Neural progenitor cell (in vitro differentiated cells): ENCODE data around the gene GNL3.

Experiments
- EZH2 ChIP-seq: fragments of 200-600 bp; sonication (generic); IDR thresholded peaks from 2 replicates; pipeline ENCODE4 v1.6.1; 2017; ENCODE audit warnings: antibody characterized with exemption, mild to moderate bottlenecking, moderate library complexity
- EZH2phosphoT487 ChIP-seq: fragments of 200-600 bp; sonication (generic); IDR thresholded peaks from 2 replicates; pipeline ENCODE4 v1.6.1; 2017; ENCODE audit warnings: antibody characterized with exemption
- TF ChIP-seq, protein P1 (sequence below): fragments of 200-600 bp; sonication (generic); IDR thresholded peaks from 2 replicates; pipeline ENCODE4 v1.5.1; 2017; ENCODE audit warnings: antibody characterized with exemption, mild to moderate bottlenecking

DNA sequence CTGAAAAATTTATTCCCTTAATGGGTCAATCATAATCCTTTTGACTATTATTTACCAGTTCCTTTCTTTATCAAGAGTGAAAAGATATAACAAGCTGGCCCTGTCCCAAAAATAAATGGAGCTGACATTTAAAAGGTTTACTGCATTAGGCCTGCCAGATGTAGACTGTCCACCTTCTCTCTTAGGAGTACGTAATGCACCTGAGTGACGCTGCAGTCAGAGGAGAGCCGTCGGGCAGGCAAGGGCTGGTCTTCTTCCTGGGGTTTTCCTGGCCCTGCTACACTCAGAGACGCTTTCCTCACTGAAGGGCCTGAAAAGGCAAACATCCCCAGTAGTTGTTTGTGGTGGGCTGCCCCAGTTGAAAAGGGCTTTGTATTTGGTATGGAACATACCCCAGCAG, 57.3 kb downstream of the GNL3 start:
- TF ChIP-seq, protein P1, sequence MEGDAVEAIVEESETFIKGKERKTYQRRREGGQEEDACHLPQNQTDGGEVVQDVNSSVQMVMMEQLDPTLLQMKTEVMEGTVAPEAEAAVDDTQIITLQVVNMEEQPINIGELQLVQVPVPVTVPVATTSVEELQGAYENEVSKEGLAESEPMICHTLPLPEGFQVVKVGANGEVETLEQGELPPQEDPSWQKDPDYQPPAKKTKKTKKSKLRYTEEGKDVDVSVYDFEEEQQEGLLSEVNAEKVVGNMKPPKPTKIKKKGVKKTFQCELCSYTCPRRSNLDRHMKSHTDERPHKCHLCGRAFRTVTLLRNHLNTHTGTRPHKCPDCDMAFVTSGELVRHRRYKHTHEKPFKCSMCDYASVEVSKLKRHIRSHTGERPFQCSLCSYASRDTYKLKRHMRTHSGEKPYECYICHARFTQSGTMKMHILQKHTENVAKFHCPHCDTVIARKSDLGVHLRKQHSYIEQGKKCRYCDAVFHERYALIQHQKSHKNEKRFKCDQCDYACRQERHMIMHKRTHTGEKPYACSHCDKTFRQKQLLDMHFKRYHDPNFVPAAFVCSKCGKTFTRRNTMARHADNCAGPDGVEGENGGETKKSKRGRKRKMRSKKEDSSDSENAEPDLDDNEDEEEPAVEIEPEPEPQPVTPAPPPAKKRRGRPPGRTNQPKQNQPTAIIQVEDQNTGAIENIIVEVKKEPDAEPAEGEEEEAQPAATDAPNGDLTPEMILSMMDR: no peak
- TF ChIP-seq EZH2 (no peak), EZH2phosphoT487 (no peak)
